Measurements from ENCODE around the gene RAPGEF1. TPM values are rescaled to one million over a fixed set of nuclear protein-coding genes. Genes with fewer than 3 reads are reported as not detected.

RAPGEF1 gene
- total and polyA plus RNA-seq, 2 of the 13 experiments (the other 11 are each of a cell fraction or from before 2014, with no cell fraction given): 21.2 to 38.9 TPM

GRCh38 chr9:131554843-131555351, 185.0 kb downstream of the RAPGEF1 start:
- intact Hi-C loops (cut with micrococcal nuclease; ENCODE audit: unreplicated experiment): no loop called here
- Histone ChIP-seq H3K9ac (ENCODE audit: insufficient read depth, low read depth, low read length) (no peak overlapping the region), H2AFZ (ENCODE audit: low read length) (no peak overlapping the region), H3K36me3 (replicated peaks in 1 of 2; ENCODE audit: control insufficient read depth in 1 of 2, insufficient read depth in 2 of 2, low read length in 2 of 2) (no peaks in the 10 kb centered on the region), H3K9me3 (ENCODE audit: low read length) (no peaks in the 10 kb centered on the region), H3K79me2 (ENCODE audit: insufficient read depth, low read length) (no peaks in the 10 kb centered on the region), H3K27ac (ENCODE audit: extremely low read length, insufficient read depth, low read length) (no peak overlapping the region), H3K27me3 (ENCODE audit: control insufficient read depth in 1 of 2, insufficient read depth in 2 of 2, low read length in 2 of 2) (peaks cover 2 to 42% of the 10 kb centered on the region in 2 experiments; a peak in 4 of 5 replicates), H3K4me2 (ENCODE audit: low read depth, low read length) (no peak overlapping the region), H3K4me1 (ENCODE audit: insufficient read depth, low read length) (peaks cover 12% of the 10 kb centered on the region), H4K20me1 (ENCODE audit: insufficient read depth, low read length) (no peaks in the 10 kb centered on the region), H3K4me3 (replicated peaks in 1 of 3; ENCODE audit: insufficient read depth in 1 of 3, low read depth in 2 of 3, low read length in 3 of 3) (no peak overlapping the region)
- in situ Hi-C loops (cut with HindIII; ENCODE audit: extremely low pct_ligation_motif_present, low pct_unique_long_range_greater_than_20kb): no loop called here
- BruUV-seq (replicated peaks): no TSS peak
- no peak for FAIRE-seq
- DNase-seq (ENCODE audit: low spot score): no peak
- ChIA-PET CTCF (ENCODE audit: low intra/inter-chr PET ratio, low total read pairs) (no interaction called here), POLR2A (no interaction called here)
- ATAC-seq: no peak
- WGBS (ENCODE audit: low lambda C conversion rate): 84% methylated on average over 54 of the region's 54 CpGs
- TF ChIP-seq TIGD3 (CRISPR knock-in tag; IDR thresholded peaks at IDR 0.05; ENCODE audit: borderline replicate concordance): no peak
- no peak for TF ChIP-seq ZNF879 (CRISPR knock-in tag; IDR thresholded peaks at IDR 0.05)
- no peak for TF ChIP-seq CC2D1A (CRISPR knock-in tag; IDR thresholded peaks at IDR 0.05)
- TF ChIP-seq ZNF83 (CRISPR knock-in tag; IDR thresholded peaks at IDR 0.05; ENCODE audit: borderline replicate concordance): no peak
- no peak for TF ChIP-seq BCL3 (CRISPR knock-in tag; IDR thresholded peaks at IDR 0.05)
- TF ChIP-seq MIER2 (CRISPR knock-in tag; IDR thresholded peaks at IDR 0.05): no peak
- no peak for TF ChIP-seq ZNF883 (CRISPR knock-in tag; IDR thresholded peaks at IDR 0.05; ENCODE audit: not compliant biosample characterization)
- no peak for TF ChIP-seq RBM39 (IDR thresholded peaks at IDR 0.05; ENCODE audit: low read depth, low read length, poor library complexity, severe bottlenecking)
- no peak for TF ChIP-seq ZNF281 (CRISPR knock-in tag; IDR thresholded peaks at IDR 0.05; ENCODE audit: borderline replicate concordance)
- TF ChIP-seq MTF1 (CRISPR knock-in tag; IDR thresholded peaks at IDR 0.05): no peak
- no peak for TF ChIP-seq SMAD3 (CRISPR knock-in tag; IDR thresholded peaks at IDR 0.05)
- no peak for TF ChIP-seq PLSCR1 (CRISPR knock-in tag; IDR thresholded peaks at IDR 0.05; ENCODE audit: borderline replicate concordance)
- TF ChIP-seq ZBTB2 (CRISPR knock-in tag; IDR thresholded peaks at IDR 0.05; ENCODE audit: low read depth): no peak
- TF ChIP-seq ZNF530 (CRISPR knock-in tag; IDR thresholded peaks at IDR 0.05; ENCODE audit: low read depth): no peak
